Pancreas (tissue), 10 donors: Measurements from ENCODE around the gene BCL2L2. TPM values are rescaled to one million over a fixed set of nuclear protein-coding genes. Genes with fewer than 3 reads are reported as not detected.

Experiments
- ATAC-seq, 4 donors: fragments of 200-7000 bp; cut with Tn5 transposase; one replicate each; pipeline versions ENCODE4 v1.8.0 to v1.9.1; 2020; ENCODE audit warnings: mild to moderate bottlenecking in 4 of 4, moderate library complexity in 4 of 4
- DNase-seq, 6 donors: peaks; one replicate each; pipeline ENCODE4 v3.0.0-alpha.2; 2020
- FAIRE-seq: peaks from 2 replicates; lab custom pipeline; 2012; peaks lifted over from hg19 to GRCh38; lab: Jason Lieb, UNC
- H3K27ac ChIP-seq, 4 donors: fragments of 200-600 bp; sonication (generic); 1 replicate in 3 of 4; 2 replicates in 1 of 4; pipeline versions ENCODE4 v1.5.0 to v1.8.0; 2020
- H3K27me3 ChIP-seq, 4 donors: fragments of 200-600 bp; one replicate each; pipeline ENCODE4 v1.8.0; 2021
- H3K36me3 ChIP-seq, 3 donors: fragments of 200-600 bp; sonication (generic) in 1 of 3; one replicate each; pipeline versions ENCODE4 v1.5.0 to v1.8.0; 2020 to 2021
- H3K4me1 ChIP-seq, 3 donors: fragments of 200-600 bp; one replicate each; pipeline ENCODE4 v1.8.0; 2021
- H3K4me3 ChIP-seq, 4 donors: fragments of 200-600 bp; sonication (generic) in 2 of 4; one replicate each; pipeline versions ENCODE4 v1.5.0 to v1.8.0; 2020 to 2021
- H3K9me3 ChIP-seq, 4 donors: fragments of 200-600 bp; one replicate each; pipeline ENCODE4 v1.8.0; 2021
- WGBS, 2 donors: extraction: QIAGEN DNeasy Blood & Tissue Kit; methylation state at CpG; one replicate each; pipeline ENCODE4 v1.1.7; 2013; 5-methylcytosine and 5-hydroxymethylcytosine counted together
- intact Hi-C, 3 donors: fragments of 100-400 bp; cut with DNase I; formaldehyde crosslinking; loops; one replicate each; pipeline versions ENCODE4 v1.11.1 to v1.14.2; 2022
- polyA plus RNA-seq, 2 donors: library from polyadenylated mRNA; stranded (reverse); fragments of 200-250 nt; gene quantifications; one replicate each; pipeline ENCODE4 v1.2.3, GENCODE V29; 2013
- total RNA-seq, 6 donors: library from RNA; stranded (reverse); fragmentation: NEBNext Ultra II Directional in 4 of 6; extraction: Animal tissue kit (Norgen Biotek cat#: 25700) in 4 of 6; gene quantifications; one replicate each; pipeline versions ENCODE4 v1.2.1 to v1.2.4, GENCODE V29; 2021 to 2023
- TF ChIP-seq, protein P1 (sequence below), 4 donors: fragments of 200-600 bp; sonication (generic) in 3 of 4; IDR thresholded peaks; one replicate each; pipeline versions ENCODE4 v1.5.0 to v1.8.0; 2021; ENCODE audit warnings: antibody characterized with exemption in 4 of 4
- donor health status: healthy with polysubstance abuse.
- donor health status: DM: no; HTN: no; CAD: no; lungs with moderate emphysema.
- donor health status: DM: no; HTN: no; CAD: no.
- donor health status: control.
- donor health status: control.
- donor health status: Bipolar disorder and iron deficiency.
- donor health status: DM: yes; HTN: yes; CAD: no.
- donor health status: DM: no; HTN: no; CAD: no.
- donor health status: DM: no; HTN: no; CAD: no.
- donor health status: DM: yes; HTN: yes; CAD: no.

BCL2L2 gene
- total and polyA plus RNA-seq, 8 donors, result 24.8 to 31.6 (median 27.0) TPM

DNA sequence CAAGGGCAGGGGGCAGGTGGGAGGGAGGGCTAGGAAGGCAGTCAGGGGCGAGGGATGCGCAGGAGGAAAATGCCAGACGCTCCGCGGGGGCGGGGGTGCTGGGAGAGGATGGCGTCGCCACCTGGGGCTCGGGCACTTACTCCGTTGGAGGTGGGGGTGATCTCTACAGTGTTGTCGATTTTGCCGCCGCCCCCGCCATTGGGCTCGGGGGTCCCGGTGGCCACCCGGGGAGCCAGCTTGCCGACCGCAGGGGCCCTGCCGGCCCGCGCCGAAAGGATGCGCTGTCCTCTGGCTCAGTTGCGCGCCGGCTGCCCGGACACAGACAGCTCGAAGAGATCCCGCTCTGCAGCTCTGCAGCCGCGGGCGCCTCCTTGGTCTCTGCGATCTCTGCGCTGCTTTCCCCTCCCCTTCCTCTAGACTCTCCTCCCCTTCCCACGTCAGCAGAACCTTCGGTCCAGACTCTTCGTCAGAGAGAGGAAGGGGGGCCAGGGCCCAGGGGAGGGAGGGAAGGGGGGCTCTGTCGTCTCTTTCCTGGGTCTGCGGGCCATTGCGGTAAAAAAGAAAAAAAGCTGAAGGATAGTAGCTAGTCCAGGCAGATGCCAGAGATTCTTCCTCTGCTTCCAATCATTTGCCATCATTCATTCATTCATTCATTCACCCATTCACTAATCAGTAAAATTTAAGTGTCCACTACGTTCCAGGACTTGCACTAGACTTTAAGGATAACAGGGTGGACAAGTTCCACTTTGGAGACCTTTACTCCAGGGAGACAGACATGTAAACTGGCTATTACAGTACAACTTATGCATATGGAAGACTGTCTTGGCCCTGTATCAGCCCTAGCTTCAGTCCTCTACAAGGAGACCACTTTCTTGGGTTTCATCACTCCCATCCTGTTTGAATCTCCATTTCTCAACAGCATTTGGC lies 46.1 kb downstream of the BCL2L2 start, which contains the start of gene SLC22A17:
Gene SLC22A17 (minus strand): TSS at position 382 of the 927 bp plus-strand sequence.
- peak; percentile 61 to 84 (median 70) for DNase-seq
- WGBS, 2 donors, result 1 to 2% methylated on average over 33 to 42 of the region's 42 CpGs
- no peak within 1 kb of the TSS for H3K27ac ChIP-seq
- H3K9me3 ChIP-seq, result no peaks in the 10 kb centered on the region
- peak; percentile 92 to 96 (median 95) for ATAC-seq
- TF ChIP-seq, protein P1, sequence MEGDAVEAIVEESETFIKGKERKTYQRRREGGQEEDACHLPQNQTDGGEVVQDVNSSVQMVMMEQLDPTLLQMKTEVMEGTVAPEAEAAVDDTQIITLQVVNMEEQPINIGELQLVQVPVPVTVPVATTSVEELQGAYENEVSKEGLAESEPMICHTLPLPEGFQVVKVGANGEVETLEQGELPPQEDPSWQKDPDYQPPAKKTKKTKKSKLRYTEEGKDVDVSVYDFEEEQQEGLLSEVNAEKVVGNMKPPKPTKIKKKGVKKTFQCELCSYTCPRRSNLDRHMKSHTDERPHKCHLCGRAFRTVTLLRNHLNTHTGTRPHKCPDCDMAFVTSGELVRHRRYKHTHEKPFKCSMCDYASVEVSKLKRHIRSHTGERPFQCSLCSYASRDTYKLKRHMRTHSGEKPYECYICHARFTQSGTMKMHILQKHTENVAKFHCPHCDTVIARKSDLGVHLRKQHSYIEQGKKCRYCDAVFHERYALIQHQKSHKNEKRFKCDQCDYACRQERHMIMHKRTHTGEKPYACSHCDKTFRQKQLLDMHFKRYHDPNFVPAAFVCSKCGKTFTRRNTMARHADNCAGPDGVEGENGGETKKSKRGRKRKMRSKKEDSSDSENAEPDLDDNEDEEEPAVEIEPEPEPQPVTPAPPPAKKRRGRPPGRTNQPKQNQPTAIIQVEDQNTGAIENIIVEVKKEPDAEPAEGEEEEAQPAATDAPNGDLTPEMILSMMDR (IDR thresholded peaks at IDR 0.05), result no peak
- H3K27me3 ChIP-seq, result no peaks in the 10 kb centered on the region
- peaks cover 0 to 4% (median 0%) of the 10 kb centered on the region in 3 donors for H3K4me1 ChIP-seq
- H3K36me3 ChIP-seq, result no peaks in the 10 kb centered on the region
- H3K4me3 ChIP-seq, result peak within 1 kb of the TSS; percentile 39 to 70 (median 60)
- FAIRE-seq, result no peak
- intact Hi-C loops, result no loop called here

DNA sequence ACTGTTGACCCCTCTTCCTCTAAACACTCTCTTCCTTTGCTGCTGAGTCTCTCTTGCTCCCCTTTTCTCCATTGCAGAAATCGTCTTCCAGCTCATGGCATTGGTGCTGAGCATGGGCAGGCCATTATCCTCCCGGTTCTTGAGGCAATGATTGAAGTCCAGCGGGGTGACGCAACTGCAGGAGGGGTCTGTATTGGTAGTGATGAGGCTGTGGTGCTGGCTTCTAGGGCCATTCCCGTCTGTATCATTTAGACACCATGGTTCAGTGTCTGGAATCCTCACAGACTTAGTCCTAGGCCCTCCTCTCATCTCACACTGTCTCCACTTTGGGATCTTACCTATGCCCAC lies 46.8 kb downstream of the BCL2L2 start:
- Histone ChIP-seq H3K4me1 (peaks cover 0 to 4% (median 0%) of the 10 kb centered on the region in 3 donors), H3K36me3 (no peaks in the 10 kb centered on the region), H3K27me3 (no peaks in the 10 kb centered on the region), H3K9me3 (no peaks in the 10 kb centered on the region), H3K4me3 (no peak overlapping the region), H3K27ac (no peak overlapping the region)
- FAIRE-seq (no peak), DNase-seq (no peak), ATAC-seq (no peak)
- intact Hi-C loops, result no loop called here
- TF ChIP-seq, protein P1 (IDR thresholded peaks at IDR 0.05), result no peak
- 77 to 82% methylated on average over 5 of the region's 5 CpGs for whole genome bisulfite sequencing, 2 donors

DNA sequence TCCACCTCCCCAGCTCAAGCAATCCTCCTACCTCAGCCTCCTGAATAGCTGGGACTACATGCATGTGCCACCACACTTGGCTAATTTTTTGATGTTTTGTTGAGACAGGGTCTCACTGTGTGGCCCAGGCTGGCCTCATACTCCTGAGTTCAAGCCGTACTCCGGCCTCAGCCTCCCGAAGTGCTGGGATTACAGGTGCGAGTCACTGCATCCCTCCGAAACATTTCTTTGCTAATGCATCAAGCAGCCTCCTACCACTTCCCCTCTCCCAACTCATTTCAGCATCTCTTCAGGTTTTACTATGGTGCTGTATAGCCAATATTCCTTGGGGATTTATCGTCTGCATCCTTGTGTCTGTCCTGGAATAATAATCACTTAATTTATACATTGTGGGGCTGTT lies 48.4 kb downstream of the BCL2L2 start:
- 81 to 82% methylated on average over 6 of the region's 6 CpGs for WGBS, 2 donors
- intact Hi-C loops, result no loop called here
- TF ChIP-seq, protein P1 (IDR thresholded peaks at IDR 0.05), result no peak
- Histone ChIP-seq H3K27ac (no peak overlapping the region), H3K27me3 (no peaks in the 10 kb centered on the region), H3K9me3 (no peaks in the 10 kb centered on the region), H3K4me3 (no peak overlapping the region), H3K36me3 (no peaks in the 10 kb centered on the region), H3K4me1 (peaks cover 0 to 4% (median 0%) of the 10 kb centered on the region in 3 donors)
- ATAC-seq (no peak), FAIRE-seq (no peak), DNase-seq (no peak)

DNA sequence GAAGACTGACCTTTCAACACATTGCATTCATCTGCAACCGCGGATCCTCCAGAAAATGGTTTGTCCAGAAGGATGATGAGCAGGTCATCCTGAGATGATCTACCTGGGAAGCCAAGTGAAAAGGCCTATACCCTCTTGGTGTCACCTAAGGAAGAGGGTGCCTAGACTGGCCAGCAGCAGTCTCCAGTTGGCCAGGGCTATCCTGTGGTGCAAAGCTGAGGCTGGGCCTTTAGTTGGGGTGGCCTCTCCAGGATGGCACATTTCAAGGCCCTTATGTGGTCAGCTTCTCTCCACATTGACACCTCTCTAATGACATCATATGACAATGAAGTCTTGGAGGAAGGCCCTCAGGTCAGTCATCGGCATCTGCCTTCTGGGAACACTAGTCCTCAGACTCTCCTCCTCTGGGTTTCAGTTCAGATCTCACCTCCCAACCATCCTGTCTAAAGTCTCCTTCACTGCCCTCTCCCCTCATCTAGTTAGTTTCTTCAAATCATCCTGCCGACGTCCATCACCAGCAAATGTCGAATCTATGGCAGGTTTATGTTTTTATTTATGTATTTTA lies 49.3 kb downstream of the BCL2L2 start:
- Histone ChIP-seq H3K4me1 (peaks cover 0 to 4% (median 0%) of the 10 kb centered on the region in 3 donors), H3K9me3 (no peaks in the 10 kb centered on the region), H3K4me3 (no peak overlapping the region), H3K36me3 (no peaks in the 10 kb centered on the region), H3K27me3 (no peaks in the 10 kb centered on the region), H3K27ac (no peak overlapping the region)
- 70 to 84% methylated on average over 6 of the region's 6 CpGs for WGBS, 2 donors
- ATAC-seq (no peak), FAIRE-seq (no peak), DNase-seq (no peak)
- intact Hi-C loops, result no loop called here
- TF ChIP-seq, protein P1 (IDR thresholded peaks at IDR 0.05), result no peak
